ENCODE results near the gene NOX4. TPM values are rescaled to one million over a fixed set of nuclear protein-coding genes. Genes with fewer than 3 reads are reported as not detected.
"Not testable (repeated sequence)": the region's sequence is repeated elsewhere in the genome, so short reads cannot be mapped to it uniquely, and the experiment has no call there.

The NOX4 gene
- total RNA-seq, 1 donor from 2014 or later: 9.8 TPM

DNA sequence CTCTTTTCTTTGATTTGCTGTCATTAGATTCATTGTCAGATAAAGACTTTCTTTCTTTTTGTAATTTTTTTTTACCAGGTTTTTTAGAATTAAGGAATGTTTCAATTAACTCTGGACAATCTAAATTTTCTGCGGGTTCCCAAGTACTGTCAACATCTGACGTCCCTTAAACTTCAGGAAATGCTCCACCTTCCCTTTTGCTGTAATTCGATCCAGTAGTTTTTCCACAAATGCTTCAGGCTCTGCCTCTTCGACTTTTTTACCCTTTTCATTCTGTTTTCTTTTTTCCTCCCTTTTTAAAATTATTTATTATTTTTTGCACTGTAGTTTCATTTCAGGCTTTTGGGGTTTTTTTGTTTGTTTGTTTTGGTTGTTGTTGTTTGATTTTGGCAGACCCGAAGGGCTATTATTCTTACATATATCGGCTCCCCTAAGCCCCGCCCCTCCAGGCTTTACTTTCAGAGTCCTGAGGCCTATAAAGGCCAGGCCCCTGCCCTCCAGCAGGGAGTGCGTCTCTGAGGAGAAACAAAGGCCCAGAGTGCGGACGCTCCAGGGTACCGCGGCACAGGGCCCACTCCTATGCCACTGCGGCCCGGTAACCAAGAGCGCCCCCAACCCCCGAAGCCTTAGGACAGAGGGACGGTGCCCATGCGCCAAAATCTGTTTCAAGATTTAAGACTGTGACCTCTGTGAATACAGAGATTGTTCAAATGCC is 197.1 kb downstream of the NOX4 start:
- intact Hi-C loops (cut with DNase I): no loop called here
- Histone ChIP-seq H3K27ac (no peak overlapping the region), H3K36me3 (no peaks in the 10 kb centered on the region), H3K4me3 (no peak overlapping the region), H3K4me1 (no peaks in the 10 kb centered on the region), H3K27me3 (no peaks in the 10 kb centered on the region), H3K9me3 (no peaks in the 10 kb centered on the region)
- DNase-seq (ENCODE audit: extremely low spot score in 2 of 2): no peak
- TF ChIP-seq POLR2AphosphoS5 (IDR thresholded peaks at IDR 0.05; ENCODE audit: insufficient read depth in 1 of 2, low read depth in 1 of 2): no peak
- TF ChIP-seq, protein P1, sequence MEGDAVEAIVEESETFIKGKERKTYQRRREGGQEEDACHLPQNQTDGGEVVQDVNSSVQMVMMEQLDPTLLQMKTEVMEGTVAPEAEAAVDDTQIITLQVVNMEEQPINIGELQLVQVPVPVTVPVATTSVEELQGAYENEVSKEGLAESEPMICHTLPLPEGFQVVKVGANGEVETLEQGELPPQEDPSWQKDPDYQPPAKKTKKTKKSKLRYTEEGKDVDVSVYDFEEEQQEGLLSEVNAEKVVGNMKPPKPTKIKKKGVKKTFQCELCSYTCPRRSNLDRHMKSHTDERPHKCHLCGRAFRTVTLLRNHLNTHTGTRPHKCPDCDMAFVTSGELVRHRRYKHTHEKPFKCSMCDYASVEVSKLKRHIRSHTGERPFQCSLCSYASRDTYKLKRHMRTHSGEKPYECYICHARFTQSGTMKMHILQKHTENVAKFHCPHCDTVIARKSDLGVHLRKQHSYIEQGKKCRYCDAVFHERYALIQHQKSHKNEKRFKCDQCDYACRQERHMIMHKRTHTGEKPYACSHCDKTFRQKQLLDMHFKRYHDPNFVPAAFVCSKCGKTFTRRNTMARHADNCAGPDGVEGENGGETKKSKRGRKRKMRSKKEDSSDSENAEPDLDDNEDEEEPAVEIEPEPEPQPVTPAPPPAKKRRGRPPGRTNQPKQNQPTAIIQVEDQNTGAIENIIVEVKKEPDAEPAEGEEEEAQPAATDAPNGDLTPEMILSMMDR (IDR thresholded peaks at IDR 0.05): no peak
- TF ChIP-seq POLR2A (IDR thresholded peaks at IDR 0.05): no peak

DNA sequence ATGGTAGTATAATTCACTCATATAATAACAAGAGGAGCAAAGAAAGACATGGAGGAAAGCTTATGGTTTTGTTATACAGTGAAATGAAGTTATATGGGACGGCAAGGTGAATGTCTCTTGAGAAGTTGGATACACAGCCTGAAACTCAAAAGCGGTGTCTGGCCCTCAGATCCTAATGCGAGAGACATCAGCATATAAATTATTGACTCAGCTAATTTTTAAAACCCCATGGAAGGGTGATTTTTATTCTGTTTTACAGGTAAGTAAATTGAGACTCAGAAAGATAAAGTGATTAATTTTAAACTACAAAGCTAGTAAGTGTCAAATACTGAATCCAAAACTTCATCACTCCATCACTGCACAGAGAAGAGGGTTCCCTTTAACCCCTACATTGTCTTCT is 203.2 kb downstream of the NOX4 start:
- intact Hi-C loops (cut with DNase I); H3K27ac ChIP-seq; H3K4me1 ChIP-seq; H3K9me3 ChIP-seq; H3K4me3 ChIP-seq; H3K27me3 ChIP-seq; DNase-seq (ENCODE audit: extremely low spot score in 2 of 2); H3K36me3 ChIP-seq: not testable (repeated sequence)

DNA sequence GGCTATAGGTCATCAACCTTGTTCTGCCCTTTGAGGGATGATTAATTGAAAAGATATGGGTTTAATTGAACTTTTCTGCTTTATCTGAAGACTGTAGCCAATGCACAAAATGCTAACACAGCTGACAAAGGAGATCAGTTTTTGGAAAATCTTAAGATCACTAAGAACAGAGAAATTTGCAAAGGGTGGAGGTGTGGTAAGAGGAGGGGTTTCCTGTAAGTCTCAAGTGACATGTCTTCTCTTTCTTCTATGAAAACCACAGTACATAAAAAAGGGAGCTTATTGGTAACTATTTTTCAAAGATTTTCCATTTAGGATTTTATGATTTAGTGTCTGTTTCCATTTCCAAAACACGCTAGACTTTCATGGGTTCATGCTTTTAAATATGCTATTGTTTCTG is 204.6 kb downstream of the NOX4 start:
- H3K4me3 ChIP-seq; H3K27ac ChIP-seq; H3K9me3 ChIP-seq; H3K27me3 ChIP-seq; H3K36me3 ChIP-seq; intact Hi-C loops (cut with DNase I); H3K4me1 ChIP-seq; DNase-seq (ENCODE audit: extremely low spot score in 2 of 2): not testable (repeated sequence)

DNA sequence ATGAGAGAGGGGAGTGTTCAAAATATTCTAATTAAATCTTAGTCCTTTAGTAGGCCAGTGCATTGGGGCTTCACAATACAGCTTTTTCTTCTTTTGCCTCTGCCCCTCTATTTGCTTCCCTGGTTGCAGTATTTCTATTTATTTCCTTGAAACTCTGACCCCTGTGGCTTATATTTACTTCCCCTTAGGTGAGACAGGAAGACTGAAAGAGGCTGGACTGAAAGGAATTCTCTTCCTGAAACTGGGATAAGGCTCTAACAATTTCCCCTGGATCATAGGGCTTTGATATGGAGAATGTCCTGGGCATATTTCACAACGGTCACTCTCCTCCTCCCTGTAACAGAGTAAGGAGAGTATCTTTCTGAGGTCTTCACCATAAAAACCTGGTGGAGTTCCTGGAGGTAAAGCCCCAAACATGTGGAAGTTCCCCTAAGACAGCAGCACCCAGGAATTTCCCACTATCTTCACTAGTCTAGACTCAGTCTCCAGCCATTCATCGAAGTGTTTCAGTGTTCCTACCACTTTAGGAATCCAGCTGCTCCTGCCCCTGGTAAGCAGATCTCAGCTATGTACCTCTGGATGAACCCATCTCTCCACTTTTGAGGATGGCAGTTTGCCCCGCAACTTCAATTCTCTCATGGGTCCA is 210.0 kb downstream of the NOX4 start:
- H3K9me3 ChIP-seq; intact Hi-C loops (cut with DNase I); H3K4me1 ChIP-seq; DNase-seq (ENCODE audit: extremely low spot score in 2 of 2); H3K27ac ChIP-seq; H3K36me3 ChIP-seq; H3K4me3 ChIP-seq; H3K27me3 ChIP-seq: not testable (repeated sequence)

DNA sequence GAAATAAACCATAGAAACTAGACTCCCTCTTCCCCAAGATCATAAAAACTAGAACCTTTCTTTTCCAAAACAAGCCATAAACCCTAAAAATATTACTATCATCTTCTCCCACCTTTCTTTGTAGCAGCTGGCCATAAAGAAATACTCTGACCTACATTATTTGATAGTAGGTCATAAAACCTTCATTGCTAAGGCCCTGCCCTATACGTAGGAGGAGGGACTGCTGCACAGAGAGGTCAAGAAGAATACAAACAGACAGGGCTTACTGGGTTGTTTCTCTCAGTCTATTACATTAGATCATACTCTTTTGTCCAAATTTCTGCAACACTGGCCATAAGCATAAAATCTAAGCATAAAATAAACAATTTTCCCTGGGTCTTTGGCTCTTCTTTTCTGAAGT is 212.0 kb downstream of the NOX4 start:
- no peak for DNase-seq (ENCODE audit: extremely low spot score in 2 of 2)
- intact Hi-C loops (cut with DNase I): no loop called here
- H3K36me3 ChIP-seq: no peaks in the 10 kb centered on the region

DNA sequence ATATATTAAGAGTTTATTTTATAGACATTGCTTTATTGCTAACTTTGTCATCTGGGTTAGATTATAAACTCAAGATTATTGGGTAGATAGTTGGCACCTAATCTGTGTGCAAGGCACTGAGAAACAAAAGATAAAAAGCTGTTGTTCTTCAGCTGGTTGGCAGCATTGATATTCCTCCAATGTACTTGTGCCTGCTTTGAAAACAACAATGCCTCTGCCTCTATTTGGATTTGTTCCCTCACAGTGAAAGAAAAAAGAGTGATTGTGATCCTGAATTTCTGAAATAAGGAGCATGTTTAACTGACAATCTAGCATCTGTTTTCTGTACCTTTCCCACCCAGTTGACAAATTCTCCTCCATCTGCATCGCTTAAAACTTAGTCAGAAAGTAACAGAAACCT is 215.2 kb downstream of the NOX4 start:
- Histone ChIP-seq H3K27ac (no peak overlapping the region), H3K9me3 (no peaks in the 10 kb centered on the region), H3K4me1 (no peaks in the 10 kb centered on the region), H3K27me3 (no peaks in the 10 kb centered on the region), H3K36me3 (no peaks in the 10 kb centered on the region), H3K4me3 (no peak overlapping the region)
- TF ChIP-seq POLR2AphosphoS5 (IDR thresholded peaks at IDR 0.05; ENCODE audit: insufficient read depth in 1 of 2, low read depth in 1 of 2): no peak
- TF ChIP-seq POLR2A (IDR thresholded peaks at IDR 0.05): no peak
- TF ChIP-seq, protein P1 (IDR thresholded peaks at IDR 0.05): no peak
- DNase-seq (ENCODE audit: extremely low spot score in 2 of 2): no peak
- intact Hi-C loops (cut with DNase I): no loop called here

More for the DNA sequence above, 212.0 kb downstream of the NOX4 start:
- no peaks in the 10 kb centered on the region for H3K9me3 ChIP-seq
- no peaks in the 10 kb centered on the region for H3K27me3 ChIP-seq
- TF ChIP-seq, protein P1 (IDR thresholded peaks at IDR 0.05): no peak
- TF ChIP-seq POLR2A (IDR thresholded peaks at IDR 0.05) (no peak), POLR2AphosphoS5 (IDR thresholded peaks at IDR 0.05; ENCODE audit: insufficient read depth in 1 of 2, low read depth in 1 of 2) (no peak)
- no peaks in the 10 kb centered on the region for H3K4me1 ChIP-seq
- no peak overlapping the region for H3K4me3 ChIP-seq
- no peak overlapping the region for H3K27ac ChIP-seq

Other genes with a start within 250 kb of the NOX4 start
- not detected for gene TRIM77, start 218.9 kb upstream of the NOX4 start, total RNA-seq

Data from vagina (tissue), 2 donors.